T-cell (primary cell): Measurements from ENCODE around the gene OPHN1. TPM values are rescaled to one million over a fixed set of nuclear protein-coding genes. Genes with fewer than 3 reads are reported as not detected.
"Not testable (repeated sequence)": the region's sequence is repeated elsewhere in the genome, so short reads cannot be mapped to it uniquely, and the experiment has no call there.

Experiments used
- ATAC-seq, 4 experiments: fragments of 200-7000 bp in 3 of 4; fragments of 150-1000 bp in 1 of 4; cut with Tn5 transposase; replicated peaks in 1 of 4; 1 replicate in 3 of 4; 2 replicates in 1 of 4; pipeline ENCODE4 v1.10.0; 2021; ENCODE audit warnings: moderate library complexity in 3 of 4, mild to moderate bottlenecking in 2 of 4, moderate number of reproducible peaks in 1 of 4
- CTCF ChIA-PET, 2 donors: fragments of 300-600 bp; sonication (Branson Sonifier 250); formaldehyde crosslinking; loops; one replicate each; lab custom pipeline; 2022; ENCODE audit warnings: antibody characterized with exemption in 2 of 2; lab: Charles Lee
- POLR2A ChIA-PET, 2 donors: fragments of 300-600 bp; sonication (Branson Sonifier 250); formaldehyde crosslinking; loops; one replicate each; lab custom pipeline; 2022; ENCODE audit warnings: antibody characterized with exemption in 2 of 2; lab: Charles Lee
- DNase-seq, 35 experiments: peaks; one replicate each; pipeline versions ENCODE4 v3.0.0 to v3.0.0-alpha.2; 2013 to 2023
- H3K27ac ChIP-seq: one replicate; pipeline ENCODE4 v1.5.1; 2013; ENCODE audit warnings: low read length
- H3K27me3 ChIP-seq, 2 experiments: replicated peaks in 1 of 2; 1 replicate in 1 of 2; 2 replicates in 1 of 2; pipeline versions ENCODE4 v1.6.1 to v1.7.0; 2013; ENCODE audit warnings: low read length in 1 of 2, mixed read lengths in 1 of 2; ENCODE audit not compliant: control insufficient read depth in 2 of 2, insufficient read depth in 2 of 2; ENCODE audit errors: extremely low read depth in 1 of 2
- H3K36me3 ChIP-seq, 2 donors: 1 replicate in 1 of 2; 2 replicates in 1 of 2; pipeline versions ENCODE4 v1.6.1 to v1.7.0; 2013; ENCODE audit warnings: low read length in 1 of 2; ENCODE audit not compliant: control insufficient read depth in 2 of 2, insufficient read depth in 1 of 2; ENCODE audit errors: extremely low read depth in 1 of 2
- H3K4me1 ChIP-seq, 2 experiments: 1 replicate in 1 of 2; 2 replicates in 1 of 2; pipeline versions ENCODE4 v1.6.1 to v1.7.0; 2013; ENCODE audit warnings: low read length in 2 of 2, mixed read lengths in 1 of 2; ENCODE audit not compliant: insufficient read depth in 2 of 2, control insufficient read depth in 1 of 2; ENCODE audit errors: extremely low read depth in 1 of 2
- H3K4me3 ChIP-seq, 2 donors: 1 replicate in 1 of 2; 2 replicates in 1 of 2; pipeline versions ENCODE4 v1.5.1 to v1.7.0; 2013; ENCODE audit warnings: mild to moderate bottlenecking in 2 of 2, low read length in 1 of 2, moderate library complexity in 1 of 2; ENCODE audit not compliant: control insufficient read depth in 1 of 2; ENCODE audit errors: extremely low read depth in 1 of 2
- H3K9me3 ChIP-seq: 2 replicates; pipeline ENCODE4 v1.7.0; 2013
- H3K27ac Mint-ChIP-seq, 2 donors: one replicate each; pipeline ENCODE4 v1.8.0; 2020 to 2021; ENCODE audit warnings: mild to moderate bottlenecking in 2 of 2, mixed read lengths in 2 of 2
- H3K27me3 Mint-ChIP-seq, 2 donors: one replicate each; pipeline ENCODE4 v1.8.0; 2021 to 2022; ENCODE audit warnings: mixed read lengths in 2 of 2
- H3K36me3 Mint-ChIP-seq: one replicate; pipeline ENCODE4 v1.8.0; 2021; ENCODE audit warnings: mixed read lengths
- H3K4me1 Mint-ChIP-seq, 3 donors: one replicate each; pipeline ENCODE4 v1.8.0; 2020 to 2022; ENCODE audit warnings: mixed read lengths in 3 of 3, mild to moderate bottlenecking in 1 of 3
- H3K4me3 Mint-ChIP-seq, 3 donors: one replicate each; pipeline ENCODE4 v1.8.0; 2020 to 2022; ENCODE audit warnings: mild to moderate bottlenecking in 3 of 3, mixed read lengths in 3 of 3, moderate library complexity in 3 of 3
- H3K9me3 Mint-ChIP-seq, 3 donors: one replicate each; pipeline ENCODE4 v1.8.0; 2020 to 2022; ENCODE audit warnings: mixed read lengths in 3 of 3
- WGBS: methylation state at CpG from one replicate; pipeline ENCODE4 v1.1.5; 2013; ENCODE audit warnings: missing lambda C conversion rate; ENCODE audit not compliant: insufficient coverage; 5-methylcytosine and 5-hydroxymethylcytosine counted together
- total RNA-seq, 35 experiments: library from RNA in 6 of 35; stranded (reverse) in 6 of 35; fragments of 120-200 nt in 1 of 35; gene quantifications; one replicate each; pipeline versions ENCODE4 v1.2.1 to v1.2.4 and lab custom pipeline; 2013 to 2026

Gene OPHN1
- total RNA-seq, 5 donors from 2014 or later (not counting 1 experiment from before 2014, with no cell fraction given): 0.07 to 0.25 (median 0.15) TPM

- Mint-ChIP-seq H3K4me1 (no peaks in the 10 kb centered on the region), H3K27me3 (peaks cover 0 to 19% of the 10 kb centered on the region in 2 donors), H3K36me3 (no peaks in the 10 kb centered on the region), H3K9me3 (no peaks in the 10 kb centered on the region), H3K4me3 (no peak overlapping the region), H3K27ac (no peak overlapping the region)
- H3K4me1 ChIP-seq: no peaks in the 10 kb centered on the region
- no peaks in the 10 kb centered on the region for H3K27me3 ChIP-seq
- CTCF ChIA-PET: no interaction called here
- no peak overlapping the region for H3K4me3 ChIP-seq
- ATAC-seq: no peak
- H3K36me3 ChIP-seq: no peaks in the 10 kb centered on the region
- no peaks in the 10 kb centered on the region for H3K9me3 ChIP-seq
- no peak overlapping the region for H3K27ac ChIP-seq
- no CpG with 5 or more reads among the region's 3 CpGs for WGBS
- DNase-seq: no peak
- POLR2A ChIA-PET: no interaction called here
These were observed 349.8 kb downstream of the OPHN1 start for GRCh38 chrX:68083510-68083909.

GRCh38 chrX:68079961-68080360, 353.3 kb downstream of the OPHN1 start:
- 33% methylated on average over 1 of the region's 1 CpG for WGBS
- no peaks in the 10 kb centered on the region for H3K36me3 Mint-ChIP-seq
- Histone ChIP-seq H3K27ac (no peak overlapping the region), H3K4me3 (no peak overlapping the region), H3K9me3 (no peaks in the 10 kb centered on the region), H3K4me1 (no peaks in the 10 kb centered on the region), H3K36me3 (no peaks in the 10 kb centered on the region), H3K27me3 (no peaks in the 10 kb centered on the region)
- POLR2A ChIA-PET: no interaction called here
- ATAC-seq (no peak), DNase-seq (no peak)
- H3K27me3 Mint-ChIP-seq: peaks cover 0 to 18% of the 10 kb centered on the region in 2 donors
- H3K27ac Mint-ChIP-seq: no peak overlapping the region
- CTCF ChIA-PET: no interaction called here
- no peak overlapping the region for H3K4me3 Mint-ChIP-seq
- H3K4me1 Mint-ChIP-seq: no peaks in the 10 kb centered on the region
- no peaks in the 10 kb centered on the region for H3K9me3 Mint-ChIP-seq

- CTCF ChIA-PET, H3K4me3 ChIP-seq, ATAC-seq, H3K9me3 ChIP-seq, H3K36me3 ChIP-seq, H3K27ac ChIP-seq, DNase-seq, H3K9me3 Mint-ChIP-seq, H3K4me3 Mint-ChIP-seq, POLR2A ChIA-PET, H3K4me1 Mint-ChIP-seq, H3K36me3 Mint-ChIP-seq, H3K27ac Mint-ChIP-seq, H3K27me3 ChIP-seq, H3K4me1 ChIP-seq: not testable (repeated sequence)
- peaks cover 0 to 23% of the 10 kb centered on the region in 2 donors for H3K27me3 Mint-ChIP-seq
These were observed 354.5 kb downstream of the OPHN1 start for GRCh38 chrX:68078801-68079200.

- Histone ChIP-seq H3K27ac (no peak overlapping the region), H3K9me3 (no peaks in the 10 kb centered on the region), H3K4me3 (no peak overlapping the region), H3K4me1 (no peaks in the 10 kb centered on the region), H3K36me3 (no peaks in the 10 kb centered on the region), H3K27me3 (no peaks in the 10 kb centered on the region)
- Mint-ChIP-seq H3K27ac (no peak overlapping the region), H3K27me3 (peaks cover 0 to 23% of the 10 kb centered on the region in 2 donors), H3K9me3 (no peaks in the 10 kb centered on the region), H3K36me3 (no peaks in the 10 kb centered on the region), H3K4me3 (no peak overlapping the region), H3K4me1 (no peaks in the 10 kb centered on the region)
- DNase-seq (no peak), ATAC-seq (no peak)
- POLR2A ChIA-PET: no interaction called here
- CTCF ChIA-PET: no interaction called here
These were observed 355.9 kb downstream of the OPHN1 start for GRCh38 chrX:68077378-68077777.

GRCh38 chrX:68072041-68072440, 361.3 kb downstream of the OPHN1 start:
- no peaks in the 10 kb centered on the region for H3K36me3 Mint-ChIP-seq
- no peaks in the 10 kb centered on the region for H3K9me3 Mint-ChIP-seq
- no peaks in the 10 kb centered on the region for H3K4me1 Mint-ChIP-seq
- H3K27ac Mint-ChIP-seq: no peak overlapping the region
- Histone ChIP-seq H3K4me1 (no peaks in the 10 kb centered on the region), H3K4me3 (no peak overlapping the region), H3K36me3 (no peaks in the 10 kb centered on the region), H3K9me3 (no peaks in the 10 kb centered on the region), H3K27ac (no peak overlapping the region), H3K27me3 (no peaks in the 10 kb centered on the region)
- DNase-seq (no peak), ATAC-seq (no peak)
- H3K27me3 Mint-ChIP-seq: peaks cover 0 to 18% of the 10 kb centered on the region in 2 donors
- no peak overlapping the region for H3K4me3 Mint-ChIP-seq
- CTCF ChIA-PET: no interaction called here
- POLR2A ChIA-PET: no interaction called here

GRCh38 chrX:68070119-68070518, 363.2 kb downstream of the OPHN1 start:
- H3K36me3 Mint-ChIP-seq, H3K27me3 ChIP-seq, H3K36me3 ChIP-seq, DNase-seq, H3K4me3 ChIP-seq, H3K9me3 Mint-ChIP-seq, CTCF ChIA-PET, H3K9me3 ChIP-seq, H3K4me3 Mint-ChIP-seq, POLR2A ChIA-PET, ATAC-seq, H3K4me1 ChIP-seq, H3K27ac ChIP-seq, H3K4me1 Mint-ChIP-seq, H3K27ac Mint-ChIP-seq: not testable (repeated sequence)
- H3K27me3 Mint-ChIP-seq: peaks cover 0 to 15% of the 10 kb centered on the region in 2 donors
- no CpG with 5 or more reads among the region's 2 CpGs for WGBS

- Histone ChIP-seq H3K36me3 (no peaks in the 10 kb centered on the region), H3K9me3 (no peaks in the 10 kb centered on the region), H3K4me3 (no peak overlapping the region), H3K27me3 (no peaks in the 10 kb centered on the region), H3K4me1 (no peaks in the 10 kb centered on the region), H3K27ac (no peak overlapping the region)
- Mint-ChIP-seq H3K27ac (no peak overlapping the region), H3K27me3 (no peaks in the 10 kb centered on the region), H3K4me1 (no peaks in the 10 kb centered on the region), H3K4me3 (no peak overlapping the region), H3K36me3 (no peaks in the 10 kb centered on the region), H3K9me3 (no peaks in the 10 kb centered on the region)
- ChIA-PET POLR2A (no interaction called here), CTCF (no interaction called here)
- DNase-seq (no peak), ATAC-seq (no peak)
- no CpG with 5 or more reads among the region's 4 CpGs for WGBS
These were observed 372.1 kb downstream of the OPHN1 start for GRCh38 chrX:68061206-68061535.
